Fibroblast of the aortic adventitia (primary cell): ENCODE measurements around the gene OLFML1. TPM values are rescaled to one million over a fixed set of nuclear protein-coding genes. Genes with fewer than 3 reads are reported as not detected.

ENCODE experiments used
- DNase-seq: peaks from one replicate; pipeline ENCODE4 v3.0.0-alpha.2; 2010; ENCODE audit warnings: low read depth
- H3K4me3 ChIP-seq: 2 replicates; pipeline ENCODE4 v1.5.1; 2011; ENCODE audit warnings: low read depth, mild to moderate bottlenecking, control low read depth, low read length, moderate library complexity
- total RNA-seq: library from RNA; depleted of rRNA; stranded (reverse); fragments of >200 nt; gene quantifications from 2 replicates; pipeline ENCODE4 v1.2.3, GENCODE V29; 2012; ENCODE audit warnings: low replicate concordance
- TF ChIP-seq, protein P1 (sequence below): IDR thresholded peaks from 2 replicates; pipeline ENCODE4 v1.5.1; 2011; ENCODE audit warnings: mild to moderate bottlenecking, low read length, control low read depth, inconsistent platforms; ENCODE audit not compliant: insufficient read depth

Gene OLFML1
- total RNA-seq, 1 donor = 27.1 TPM

DNA sequence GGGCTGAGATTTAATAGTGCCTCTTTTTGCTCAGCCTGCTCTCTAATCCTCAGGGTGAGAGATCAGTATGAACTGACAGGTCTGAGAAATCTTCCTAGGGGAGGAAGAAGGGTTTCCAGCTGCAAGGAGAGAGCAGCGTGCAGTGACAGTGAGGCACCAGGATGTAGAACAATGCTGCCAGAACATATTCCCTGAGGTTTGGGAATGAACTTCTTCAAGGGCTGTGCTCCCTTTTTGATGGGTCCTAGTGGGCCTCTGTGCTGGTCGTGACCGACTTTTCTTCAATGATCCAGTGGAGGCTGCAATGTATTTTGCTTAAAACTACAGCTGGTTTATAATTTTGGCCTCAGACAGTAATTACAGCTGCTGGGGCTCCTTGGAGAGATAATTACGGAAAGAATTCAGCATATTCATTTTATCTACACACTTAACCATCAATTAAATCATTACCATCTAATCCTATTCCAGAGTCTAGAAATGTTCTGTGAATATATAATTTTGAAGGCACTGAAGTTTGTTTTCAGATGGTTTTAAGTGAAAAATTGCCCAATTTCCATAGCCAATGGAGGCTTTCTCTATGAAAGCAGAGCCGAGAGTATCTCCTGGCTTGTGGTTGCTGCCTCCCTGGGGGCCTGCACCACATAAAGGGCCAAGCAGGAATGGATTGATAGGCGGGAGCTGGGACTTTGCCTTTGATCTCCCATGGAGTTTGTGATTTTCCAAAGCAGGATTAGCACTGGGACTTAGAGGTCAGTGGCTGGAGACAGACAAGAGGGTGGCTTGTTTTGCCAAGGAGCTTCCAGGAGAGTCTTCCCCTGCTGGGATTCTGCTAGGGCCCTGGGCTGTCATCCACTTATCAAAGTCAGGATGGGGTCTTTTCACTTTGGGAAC is 41.0 kb upstream of the OLFML1 start:
- no peak overlapping the region for H3K4me3 ChIP-seq
- TF ChIP-seq, protein P1, sequence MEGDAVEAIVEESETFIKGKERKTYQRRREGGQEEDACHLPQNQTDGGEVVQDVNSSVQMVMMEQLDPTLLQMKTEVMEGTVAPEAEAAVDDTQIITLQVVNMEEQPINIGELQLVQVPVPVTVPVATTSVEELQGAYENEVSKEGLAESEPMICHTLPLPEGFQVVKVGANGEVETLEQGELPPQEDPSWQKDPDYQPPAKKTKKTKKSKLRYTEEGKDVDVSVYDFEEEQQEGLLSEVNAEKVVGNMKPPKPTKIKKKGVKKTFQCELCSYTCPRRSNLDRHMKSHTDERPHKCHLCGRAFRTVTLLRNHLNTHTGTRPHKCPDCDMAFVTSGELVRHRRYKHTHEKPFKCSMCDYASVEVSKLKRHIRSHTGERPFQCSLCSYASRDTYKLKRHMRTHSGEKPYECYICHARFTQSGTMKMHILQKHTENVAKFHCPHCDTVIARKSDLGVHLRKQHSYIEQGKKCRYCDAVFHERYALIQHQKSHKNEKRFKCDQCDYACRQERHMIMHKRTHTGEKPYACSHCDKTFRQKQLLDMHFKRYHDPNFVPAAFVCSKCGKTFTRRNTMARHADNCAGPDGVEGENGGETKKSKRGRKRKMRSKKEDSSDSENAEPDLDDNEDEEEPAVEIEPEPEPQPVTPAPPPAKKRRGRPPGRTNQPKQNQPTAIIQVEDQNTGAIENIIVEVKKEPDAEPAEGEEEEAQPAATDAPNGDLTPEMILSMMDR = no peak
- DNase-seq = no peak

DNA sequence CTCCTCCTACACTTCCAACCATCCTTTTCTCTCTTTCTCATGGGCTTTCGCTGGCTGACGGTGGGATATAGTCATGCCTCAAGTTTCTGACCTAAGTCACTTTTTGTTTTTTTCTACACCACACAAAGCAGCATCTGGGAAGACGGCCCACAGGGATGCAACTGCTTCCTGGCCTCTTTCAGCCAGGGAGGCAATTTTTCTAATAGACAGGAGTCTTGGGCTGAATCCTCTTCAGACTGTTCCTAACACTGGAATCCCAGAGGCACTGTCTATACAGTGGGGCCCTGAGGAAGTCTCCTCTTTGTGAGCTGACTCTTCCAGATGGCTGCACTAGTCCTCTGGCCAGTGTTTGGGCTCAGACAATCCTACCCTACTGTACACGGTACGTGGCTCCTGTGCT is 39.7 kb upstream of the OLFML1 start:
- TF ChIP-seq, protein P1 = no peak
- no peak for DNase-seq
- no peak overlapping the region for H3K4me3 ChIP-seq

DNA sequence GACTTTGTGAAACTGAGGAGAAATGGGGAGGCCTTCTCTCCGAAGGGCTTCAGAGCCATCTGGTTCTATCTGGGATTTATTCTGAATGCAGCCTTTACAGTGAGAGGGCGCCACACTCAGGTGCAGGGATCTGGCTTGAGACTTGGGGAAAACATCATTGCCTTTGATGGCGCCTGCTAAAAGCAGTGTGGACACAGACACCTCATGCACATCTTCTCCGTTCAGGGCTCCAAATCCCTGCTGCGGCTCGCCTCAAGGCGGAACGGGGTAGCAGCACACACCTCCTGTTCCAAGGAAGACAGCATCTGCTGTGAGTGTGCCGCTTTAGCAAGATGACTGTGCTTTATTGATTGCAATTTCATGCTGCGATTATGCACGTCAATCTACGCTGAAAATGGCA is 37.1 kb upstream of the OLFML1 start:
- TF ChIP-seq, protein P1 = no peak
- H3K4me3 ChIP-seq = no peak overlapping the region
- DNase-seq = no peak

DNA sequence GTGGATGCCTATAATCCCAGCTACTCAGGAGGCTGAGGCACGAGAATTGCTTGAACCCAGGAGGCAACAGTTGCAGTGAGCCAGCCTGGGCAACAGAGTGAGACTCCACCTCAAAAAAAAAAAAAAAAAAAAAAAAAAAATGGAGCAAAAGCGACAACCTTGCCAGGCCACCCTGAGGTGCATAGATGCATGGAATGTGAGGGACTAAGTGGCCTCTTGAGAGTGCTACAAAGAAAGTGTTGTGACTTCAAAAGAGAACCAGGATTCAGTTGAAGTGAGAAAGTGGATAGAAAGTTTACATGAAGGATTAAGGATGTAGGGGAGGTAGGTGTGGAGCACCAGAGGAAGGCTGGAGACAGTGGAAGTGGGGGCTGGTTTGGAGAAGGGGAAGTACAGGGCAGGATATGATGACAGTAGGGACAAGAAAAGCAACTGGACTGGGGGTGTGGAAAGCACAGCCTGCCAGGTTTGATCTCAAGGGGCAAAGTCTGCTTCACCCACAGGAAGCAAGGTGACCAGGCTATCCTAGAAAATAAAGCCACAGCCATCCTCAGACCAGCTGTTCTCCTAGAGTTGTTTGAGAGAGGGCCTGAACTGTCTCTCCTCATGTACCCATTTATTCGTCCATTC is 36.0 kb upstream of the OLFML1 start:
- TF ChIP-seq, protein P1 = no peak
- no peak for DNase-seq
- H3K4me3 ChIP-seq = no peak overlapping the region

DNA sequence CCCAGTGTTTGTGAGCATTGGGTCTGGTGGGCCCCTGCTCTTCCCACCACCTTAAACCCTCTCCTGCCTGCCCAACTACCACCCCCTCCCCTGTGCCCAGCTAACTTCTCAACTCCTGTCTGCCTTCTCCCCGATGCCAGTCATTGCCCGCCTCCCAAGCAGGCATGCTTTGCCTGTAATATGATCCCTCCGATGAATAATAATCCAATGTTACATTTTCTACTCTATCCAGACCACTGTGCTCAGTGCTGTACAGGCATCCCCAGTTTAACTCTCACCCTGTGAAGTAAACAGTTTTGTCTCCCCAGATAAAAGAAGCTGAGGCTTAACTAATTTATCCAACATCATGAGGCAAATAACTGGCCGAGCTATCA is 35.5 kb upstream of the OLFML1 start:
- DNase-seq = no peak
- TF ChIP-seq, protein P1 = no peak
- no peak overlapping the region for H3K4me3 ChIP-seq

DNA sequence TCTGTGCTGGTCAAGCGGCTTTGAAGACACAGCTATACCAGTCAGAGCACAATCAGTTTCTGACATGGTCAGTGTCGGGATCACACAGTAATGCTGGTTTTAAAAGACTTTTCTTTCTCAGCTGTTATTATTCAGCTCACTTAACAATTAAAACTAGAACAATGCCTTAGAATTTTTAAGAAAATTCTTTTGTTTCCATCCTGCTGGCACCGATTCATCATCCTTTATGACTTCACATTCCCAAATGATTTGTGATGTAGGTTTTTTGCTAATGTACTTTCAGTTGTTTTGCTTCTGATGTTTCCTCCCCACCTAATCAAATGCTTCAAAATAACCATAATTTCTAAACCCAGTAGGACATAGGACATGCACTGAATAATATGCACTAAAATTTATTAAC is 34.5 kb upstream of the OLFML1 start:
- TF ChIP-seq, protein P1 = no peak
- no peak overlapping the region for H3K4me3 ChIP-seq
- DNase-seq = peak; percentile 6
